GM12872 (cell line): ENCODE measurements around the gene DNAJB6.

Experiments
- TF ChIP-seq, protein P1 (sequence below): IDR thresholded peaks from 3 replicates; pipeline ENCODE4 v1.5.1; 2011; ENCODE audit warnings: low read depth, mild to moderate bottlenecking, low read length, moderate library complexity; ENCODE audit not compliant: insufficient read depth

The DNAJB6 gene

DNA sequence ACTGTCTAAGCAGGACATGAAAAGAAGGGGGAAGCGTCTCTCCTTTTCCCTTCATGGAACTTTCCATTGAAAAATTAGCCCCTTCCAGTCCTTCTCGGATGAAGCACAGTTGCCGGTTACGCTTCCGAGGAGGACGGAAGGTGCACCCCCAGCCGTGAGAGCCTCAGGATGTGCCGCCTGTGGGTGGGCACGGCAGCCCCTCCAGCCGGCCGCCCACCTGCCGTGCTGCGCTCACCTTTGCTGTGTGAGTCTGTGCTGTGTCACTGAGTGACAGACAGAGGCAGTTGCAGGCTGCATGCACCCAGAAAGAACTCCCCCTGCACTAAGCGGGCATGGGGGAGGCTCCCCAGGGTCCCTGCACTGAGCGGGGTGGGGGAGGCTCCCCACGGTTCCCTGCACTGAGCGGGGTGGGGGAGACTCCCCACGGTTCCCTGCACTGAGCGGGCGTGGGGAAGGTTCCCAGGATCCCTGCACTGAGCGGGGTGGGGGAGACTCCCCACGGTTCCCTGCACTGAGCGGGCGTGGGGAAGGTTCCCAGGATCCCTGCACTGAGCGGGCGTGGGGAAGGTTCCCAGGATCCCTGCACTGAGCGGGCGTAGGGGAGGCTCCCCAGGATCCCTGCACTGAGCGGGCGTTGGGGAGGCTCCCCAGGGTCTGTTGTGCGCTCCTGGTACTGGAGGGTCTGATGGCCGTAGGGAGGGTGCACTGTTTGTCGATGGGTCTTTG lies 74.2 kb downstream of the DNAJB6 start:
- TF ChIP-seq, protein P1, sequence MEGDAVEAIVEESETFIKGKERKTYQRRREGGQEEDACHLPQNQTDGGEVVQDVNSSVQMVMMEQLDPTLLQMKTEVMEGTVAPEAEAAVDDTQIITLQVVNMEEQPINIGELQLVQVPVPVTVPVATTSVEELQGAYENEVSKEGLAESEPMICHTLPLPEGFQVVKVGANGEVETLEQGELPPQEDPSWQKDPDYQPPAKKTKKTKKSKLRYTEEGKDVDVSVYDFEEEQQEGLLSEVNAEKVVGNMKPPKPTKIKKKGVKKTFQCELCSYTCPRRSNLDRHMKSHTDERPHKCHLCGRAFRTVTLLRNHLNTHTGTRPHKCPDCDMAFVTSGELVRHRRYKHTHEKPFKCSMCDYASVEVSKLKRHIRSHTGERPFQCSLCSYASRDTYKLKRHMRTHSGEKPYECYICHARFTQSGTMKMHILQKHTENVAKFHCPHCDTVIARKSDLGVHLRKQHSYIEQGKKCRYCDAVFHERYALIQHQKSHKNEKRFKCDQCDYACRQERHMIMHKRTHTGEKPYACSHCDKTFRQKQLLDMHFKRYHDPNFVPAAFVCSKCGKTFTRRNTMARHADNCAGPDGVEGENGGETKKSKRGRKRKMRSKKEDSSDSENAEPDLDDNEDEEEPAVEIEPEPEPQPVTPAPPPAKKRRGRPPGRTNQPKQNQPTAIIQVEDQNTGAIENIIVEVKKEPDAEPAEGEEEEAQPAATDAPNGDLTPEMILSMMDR: no peak

DNA sequence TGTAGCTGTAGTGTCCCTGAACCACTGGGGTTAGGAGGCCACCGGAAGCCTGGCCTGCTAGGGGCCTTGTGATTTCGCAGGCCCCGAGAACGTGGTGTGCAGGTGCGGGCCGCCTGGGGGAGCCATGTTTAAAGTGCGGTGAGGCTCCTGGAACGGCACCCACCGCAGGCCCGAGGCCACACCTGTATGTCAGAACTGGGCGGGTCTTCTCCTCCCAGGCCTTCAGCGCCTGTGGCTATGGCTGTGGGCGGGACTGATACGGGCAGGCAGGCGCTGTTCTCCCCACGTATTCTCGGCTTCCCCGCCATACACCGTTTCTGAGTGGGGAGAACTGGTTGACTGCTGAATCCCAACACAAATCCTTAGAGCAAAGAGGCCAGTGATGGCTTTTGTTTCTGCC lies 74.8 kb downstream of the DNAJB6 start:
- TF ChIP-seq, protein P1: no peak

DNA sequence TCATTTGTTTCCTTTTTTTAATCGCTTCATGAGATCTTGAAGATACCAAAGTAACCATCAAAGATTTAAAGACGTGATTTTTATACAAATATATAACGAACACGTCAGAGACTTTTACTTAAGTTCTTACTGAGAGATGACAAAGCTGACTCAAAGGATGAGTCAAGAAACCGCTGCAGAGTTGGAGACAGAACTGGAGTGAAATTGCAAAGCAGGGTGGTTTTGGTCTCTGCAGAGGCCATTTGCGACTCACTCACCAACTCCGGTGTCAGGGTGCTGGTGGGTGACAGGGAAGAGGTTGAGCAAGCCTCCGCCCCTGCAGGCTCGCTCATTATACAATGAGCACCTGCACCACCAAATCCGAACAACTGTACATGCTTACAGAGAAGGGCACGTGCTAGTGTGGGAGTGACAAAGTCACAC lies 75.2 kb downstream of the DNAJB6 start:
- TF ChIP-seq, protein P1: no peak

DNA sequence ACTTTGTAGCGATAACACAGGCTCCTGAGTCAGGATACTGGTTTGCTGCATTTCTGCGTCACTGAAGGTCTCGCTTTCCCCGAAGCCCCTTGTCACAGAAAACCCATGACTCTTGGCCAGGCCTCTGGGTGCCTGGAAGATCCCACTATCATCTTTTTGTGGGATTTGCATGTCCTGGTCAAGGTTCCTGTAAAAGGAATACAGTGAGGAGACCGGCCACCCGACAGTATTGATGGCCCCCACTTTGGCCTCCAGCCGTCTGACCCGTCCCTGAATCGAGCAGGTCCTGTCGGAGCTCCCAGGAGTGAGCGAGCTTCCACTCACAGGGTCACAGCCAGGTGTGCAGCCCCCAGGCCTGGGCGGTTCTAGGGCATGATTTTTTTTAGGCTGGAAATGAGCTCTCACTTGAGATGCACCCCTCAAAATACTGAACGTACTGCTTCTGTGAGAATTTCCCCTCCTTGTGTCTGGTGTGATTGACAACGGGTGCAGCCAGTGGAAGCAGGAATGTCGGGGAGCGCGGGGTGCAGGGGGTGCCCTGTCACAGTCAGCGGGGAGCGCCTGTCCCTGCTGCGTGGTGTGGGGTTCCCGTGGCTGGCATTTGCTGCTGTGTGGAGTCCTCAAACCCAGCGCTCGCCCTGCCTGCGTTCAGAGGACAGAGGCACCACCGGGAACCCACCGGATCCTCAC lies 75.8 kb downstream of the DNAJB6 start:
- TF ChIP-seq, protein P1: no peak

DNA sequence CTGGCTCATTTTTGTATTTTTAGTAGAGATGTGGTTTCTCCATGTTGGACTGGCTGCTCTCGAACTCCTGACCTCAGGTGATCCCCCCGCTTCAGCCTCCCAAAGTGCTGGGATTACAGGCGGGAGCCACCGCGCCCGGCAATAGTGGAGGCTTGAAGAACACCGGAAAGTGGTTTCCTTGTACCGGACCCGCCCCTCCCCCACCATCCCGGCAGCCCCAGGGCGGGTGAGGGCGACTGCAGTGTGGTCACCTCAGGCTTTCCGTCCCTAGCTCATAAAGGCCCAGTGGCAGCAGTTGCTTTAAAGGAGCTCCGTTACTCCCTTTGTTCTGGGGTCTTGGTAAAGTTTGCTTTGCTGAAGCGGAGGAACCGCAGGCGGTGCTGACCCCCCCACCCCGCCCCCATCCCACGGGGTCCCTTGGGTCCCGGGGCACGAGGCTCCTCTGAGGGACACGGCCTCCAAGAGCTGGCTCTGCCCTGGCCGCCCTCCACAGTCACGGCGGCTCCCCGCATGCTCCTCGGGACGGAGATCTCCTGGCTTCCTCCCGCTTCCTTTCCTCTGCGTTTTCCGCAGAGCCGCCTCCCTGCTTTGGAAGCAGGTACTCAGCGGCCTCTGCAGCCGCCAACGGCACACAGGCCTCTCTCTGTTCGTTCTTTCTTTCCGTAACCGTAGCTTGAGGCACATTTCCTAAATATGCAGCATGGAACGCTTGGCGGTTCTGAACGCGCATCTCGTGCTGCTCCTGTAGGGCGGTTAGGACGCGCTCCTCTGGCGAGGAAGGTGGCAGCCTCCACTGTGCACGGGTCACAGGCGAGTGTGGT lies 77.3 kb downstream of the DNAJB6 start:
- TF ChIP-seq, protein P1: no peak

DNA sequence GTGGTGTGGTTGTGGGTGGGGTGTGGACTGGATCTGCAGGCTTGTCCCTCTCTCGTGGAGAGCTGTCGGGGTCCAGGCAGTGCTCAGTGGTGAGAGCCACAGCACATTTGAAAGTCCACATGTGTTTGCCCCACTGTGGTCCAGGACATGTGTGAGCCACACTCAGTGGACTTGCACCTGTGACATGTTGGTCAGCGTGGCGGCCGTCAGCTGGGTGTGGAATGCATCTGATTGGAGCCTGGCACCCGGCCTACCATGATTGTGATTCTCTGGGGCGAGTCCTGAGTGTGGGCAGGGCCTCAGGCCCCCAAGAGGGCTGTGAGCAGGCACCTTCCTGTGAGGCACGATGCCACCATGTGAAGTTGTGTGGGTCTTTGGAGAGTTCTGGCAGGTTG lies 77.9 kb downstream of the DNAJB6 start:
- TF ChIP-seq, protein P1: no peak

DNA sequence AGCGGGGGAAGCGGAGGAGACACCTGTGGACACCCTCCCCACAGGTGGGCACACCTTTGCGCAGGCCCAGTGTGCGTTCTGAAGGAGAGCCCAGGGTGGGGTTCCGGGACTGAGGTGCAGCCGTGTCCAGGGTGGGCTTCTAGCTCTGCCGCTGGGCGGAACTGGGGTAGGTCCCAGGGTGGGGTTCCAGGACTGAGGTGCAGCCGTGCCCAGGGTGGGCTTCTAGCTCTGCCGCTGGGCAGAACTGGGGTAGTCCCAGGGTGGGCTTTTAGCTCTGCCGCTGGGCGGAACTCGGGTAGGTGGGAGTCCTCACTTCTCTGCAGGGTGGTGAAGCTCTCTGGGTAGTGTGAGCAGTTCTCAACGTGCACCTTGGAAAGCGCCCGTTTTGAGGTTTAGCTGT lies 78.7 kb downstream of the DNAJB6 start:
- TF ChIP-seq, protein P1: no peak
